Measurements from ENCODE around the gene GALE. TPM values are rescaled to one million over a fixed set of nuclear protein-coding genes. Genes with fewer than 3 reads are reported as not detected.
"Not testable (repeated sequence)": the region's sequence is repeated elsewhere in the genome, so short reads cannot be mapped to it uniquely, and the experiment has no call there.

Gene GALE
- total RNA-seq, 2 donors from 2014 or later: 9.7 to 16.0 TPM

DNA sequence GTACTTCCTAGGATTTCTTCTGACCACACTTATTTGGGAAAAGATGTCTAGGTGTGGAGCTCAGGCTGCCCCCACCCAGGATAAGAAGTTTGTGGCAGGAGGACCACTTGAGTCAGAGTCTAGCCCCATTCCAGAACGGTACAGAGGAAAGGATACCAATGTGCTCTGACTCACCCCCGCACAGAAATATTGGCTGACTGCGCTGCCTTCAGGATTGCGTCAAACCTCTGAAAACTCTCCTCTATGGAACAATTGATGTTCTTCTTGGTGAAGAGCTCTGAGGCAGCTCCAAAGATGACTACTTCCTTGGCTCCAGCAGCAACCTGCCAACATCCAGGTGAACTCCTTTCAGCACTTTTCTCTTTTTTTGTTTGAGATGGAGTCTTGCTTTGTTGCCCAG, 13.5 kb upstream of the GALE start:
- DNase-seq (no peak), ATAC-seq (no peak)
- intact Hi-C loops (cut with DNase I): no loop called here

DNA sequence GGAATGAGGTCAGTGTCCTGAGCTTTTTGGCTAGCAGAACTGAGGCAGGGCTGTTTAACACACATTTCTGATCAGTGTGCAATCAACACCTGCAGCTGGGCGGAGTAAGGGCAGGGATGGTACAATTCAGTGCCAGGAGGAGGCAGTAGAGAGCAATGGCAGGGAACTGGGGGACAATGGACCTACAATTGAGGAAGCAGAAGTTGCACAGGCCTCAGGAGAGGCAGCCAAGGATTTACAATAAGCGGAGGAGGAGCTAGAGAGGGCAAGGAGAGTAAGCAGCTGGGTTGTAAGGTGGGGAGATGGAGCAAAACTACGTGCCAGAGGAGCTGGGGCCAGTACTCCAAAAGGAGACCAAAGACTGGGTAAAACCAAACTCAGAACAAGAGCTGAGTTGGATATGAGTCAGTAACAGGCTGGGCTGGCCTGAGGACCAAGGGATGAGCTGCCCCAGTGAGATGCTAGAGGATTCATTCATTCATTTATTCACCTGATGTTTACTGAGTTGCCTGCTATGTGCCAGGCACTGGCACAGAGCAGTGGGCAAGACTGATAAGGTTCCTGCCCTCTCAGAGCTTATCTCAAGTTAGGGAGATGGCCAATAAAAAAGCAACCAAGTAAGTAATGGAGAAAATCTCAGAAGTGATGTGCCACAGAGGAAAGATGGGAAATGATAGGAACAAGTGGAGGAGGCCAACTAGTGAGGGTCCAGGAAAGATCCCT, 10.4 kb upstream of the GALE start:
- ATAC-seq: peak; percentile 51 to 78
- DNase-seq: no peak
- intact Hi-C loops (cut with DNase I): no loop called here

- intact Hi-C loops (cut with DNase I): loop anchor here in 1 of 2 donors (5.0 kb wide), 1 partner anchor 58 kb away; the partner anchor contains the start of gene FUCA1
- DNase-seq (peak; percentile 69), ATAC-seq (peak; percentile 86 to 88)
These were observed 9.2 kb upstream of the GALE start for GRCh38 chr1:23809751-23810171.

GRCh38 chr1:23807453-23807852, 6.9 kb upstream of the GALE start:
- DNase-seq: no peak
- intact Hi-C loops (cut with DNase I): loop anchor here in 1 of 2 donors (5.0 kb wide), 1 partner anchor 60 kb away; the partner anchor contains the start of gene FUCA1
- ATAC-seq: no peak

DNA sequence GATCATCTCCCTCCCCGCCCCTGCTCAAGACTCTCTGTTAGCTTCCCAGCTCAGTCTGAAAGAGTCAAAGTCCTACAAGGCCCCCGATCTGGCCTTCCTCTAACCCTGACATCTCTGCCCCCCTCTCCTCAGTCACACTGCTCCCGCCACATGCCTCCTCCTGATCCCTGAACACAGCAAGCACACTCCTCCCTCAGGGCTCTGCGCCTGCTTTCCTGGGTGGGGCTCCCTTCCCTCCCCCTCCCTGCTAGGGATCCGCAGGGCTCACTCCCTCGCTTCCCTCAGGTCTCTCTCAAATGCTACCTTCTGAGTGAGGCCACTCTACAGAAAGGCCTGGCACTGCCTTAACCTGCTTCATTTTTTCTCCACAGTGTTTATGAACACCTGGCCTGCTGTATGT, 5.7 kb upstream of the GALE start:
- intact Hi-C loops (cut with DNase I): loop anchor here in 1 of 2 donors (5.0 kb wide), 1 partner anchor 61 kb away; the partner anchor contains the start of gene FUCA1
- ATAC-seq (no peak), DNase-seq (no peak)

DNA sequence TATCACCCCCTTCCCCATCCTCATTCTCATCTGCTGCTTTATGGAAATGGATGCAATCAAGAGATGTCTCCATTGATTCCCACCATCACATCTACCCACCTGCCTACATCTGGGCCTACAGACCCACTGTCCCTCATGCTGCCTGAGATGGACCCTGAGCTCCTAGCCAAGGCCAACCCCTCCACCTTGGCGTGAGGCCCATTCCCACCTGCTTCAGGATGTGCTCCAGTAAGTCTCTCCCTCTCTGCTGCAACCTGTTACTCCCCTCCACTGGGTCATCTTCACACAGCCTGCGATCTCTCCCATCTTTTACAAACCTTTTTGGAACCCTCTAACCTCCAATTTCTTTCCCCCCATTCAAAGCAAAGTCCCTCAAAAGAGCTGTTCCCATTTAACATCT, 4.5 kb upstream of the GALE start:
- DNase-seq (no peak), ATAC-seq (no peak)
- intact Hi-C loops (cut with DNase I): loop anchor here in 1 of 2 donors (5.0 kb wide), 1 partner anchor 62 kb away; the partner anchor contains the start of gene FUCA1

DNA sequence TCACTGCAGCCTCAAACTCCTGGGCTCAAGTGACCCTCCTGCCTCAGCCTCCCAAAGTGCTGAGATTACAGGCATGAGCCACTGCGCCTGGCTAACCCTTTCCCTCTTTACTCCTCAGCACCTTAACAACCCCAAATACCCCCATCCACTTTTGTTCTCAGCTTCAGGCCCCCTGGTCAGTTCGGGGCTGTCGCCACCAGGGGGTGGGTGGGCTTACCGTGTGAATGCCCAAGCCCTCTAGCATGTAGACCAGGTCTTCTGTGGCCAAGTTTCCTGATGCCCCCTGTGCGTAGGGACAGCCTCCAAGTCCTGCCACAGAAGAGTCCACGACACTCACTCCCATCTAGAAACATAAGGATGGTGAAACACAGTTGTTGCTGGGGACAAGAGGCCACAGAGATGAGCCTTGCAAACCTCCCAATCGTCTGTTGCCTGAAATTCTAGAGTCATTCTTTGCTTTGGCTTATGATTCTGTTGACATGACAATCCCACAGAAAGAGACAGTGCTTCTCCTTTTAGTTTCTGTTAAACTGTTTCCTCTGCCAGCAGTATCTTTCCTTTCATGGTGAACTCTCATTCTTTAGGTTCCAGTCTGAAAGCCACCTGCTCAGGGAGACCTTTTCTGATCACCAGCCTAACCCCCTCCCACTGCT, 3.8 kb upstream of the GALE start:
- intact Hi-C loops (cut with DNase I): no loop called here
- ATAC-seq: no peak

GRCh38 chr1:23803674-23804073, 3.1 kb upstream of the GALE start:
- intact Hi-C loops (cut with DNase I): no loop called here
- ATAC-seq (no peak), DNase-seq (no peak)

More for the DNA sequence above, 3.8 kb upstream of the GALE start:
- DNase-seq: no peak

- DNase-seq; ATAC-seq; intact Hi-C loops (cut with DNase I): not testable (repeated sequence)
These were observed 2.3 kb upstream of the GALE start for GRCh38 chr1:23802809-23803342.

GRCh38 chr1:23801876-23802275, 1.3 kb upstream of the GALE start:
- no peak for DNase-seq
- intact Hi-C loops (cut with DNase I): no loop called here
- no peak for ATAC-seq

- DNase-seq (no peak), ATAC-seq (no peak)
- intact Hi-C loops (cut with DNase I): no loop called here
These were observed 789 bp upstream of the GALE start for GRCh38 chr1:23801338-23801748.

DNA sequence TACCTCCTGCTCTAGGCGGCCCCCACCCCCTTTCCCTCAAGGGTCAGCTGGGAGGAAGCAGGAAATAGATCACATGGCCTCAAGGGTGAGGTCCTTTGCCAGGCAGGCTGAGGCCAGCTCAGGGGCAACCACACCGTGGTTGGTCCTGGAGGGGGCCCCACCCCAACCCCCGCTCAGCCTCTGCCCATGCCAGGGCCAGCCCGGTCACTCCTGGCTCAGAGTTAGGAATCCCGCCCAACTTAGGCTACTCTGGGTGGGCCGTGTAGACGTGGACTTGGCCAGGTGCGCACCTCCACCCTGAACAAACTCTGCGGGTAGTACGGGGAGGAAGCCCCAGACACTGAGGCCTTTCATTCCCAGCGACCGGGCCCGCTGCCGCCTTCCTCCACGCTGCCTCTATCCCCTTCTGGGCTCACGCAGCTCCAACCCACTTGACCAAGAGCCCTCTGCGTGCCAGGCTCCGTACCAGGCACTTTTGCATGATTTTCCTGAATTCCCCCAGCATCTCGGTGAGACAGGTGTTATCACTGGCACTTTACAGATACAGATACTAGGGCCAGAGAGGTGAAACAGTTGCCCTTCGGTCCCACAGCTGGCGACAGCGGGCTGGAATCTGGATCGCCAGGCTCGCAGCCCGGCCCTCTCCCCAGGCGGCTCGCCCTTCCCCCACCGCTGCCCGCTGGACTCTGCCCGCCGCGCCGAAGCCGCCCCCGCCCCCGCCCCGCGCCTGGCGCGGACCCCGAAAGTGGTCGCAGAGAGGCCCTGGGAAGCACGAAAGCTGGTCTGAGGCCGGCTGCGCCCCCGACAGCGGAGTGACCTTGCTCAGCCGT, 769 bp downstream of the GALE start:
- intact Hi-C loops (cut with DNase I): no loop called here
- DNase-seq (peak; percentile 75), ATAC-seq (peak; percentile 40 to 49)

GRCh38 chr1:23799255-23799569, 1.3 kb downstream of the GALE start:
- intact Hi-C loops (cut with DNase I): no loop called here
- ATAC-seq (no peak), DNase-seq (no peak)

GRCh38 chr1:23798662-23799142, 1.9 kb downstream of the GALE start:
- ATAC-seq: no peak
- DNase-seq: no peak
- intact Hi-C loops (cut with DNase I): no loop called here

DNA sequence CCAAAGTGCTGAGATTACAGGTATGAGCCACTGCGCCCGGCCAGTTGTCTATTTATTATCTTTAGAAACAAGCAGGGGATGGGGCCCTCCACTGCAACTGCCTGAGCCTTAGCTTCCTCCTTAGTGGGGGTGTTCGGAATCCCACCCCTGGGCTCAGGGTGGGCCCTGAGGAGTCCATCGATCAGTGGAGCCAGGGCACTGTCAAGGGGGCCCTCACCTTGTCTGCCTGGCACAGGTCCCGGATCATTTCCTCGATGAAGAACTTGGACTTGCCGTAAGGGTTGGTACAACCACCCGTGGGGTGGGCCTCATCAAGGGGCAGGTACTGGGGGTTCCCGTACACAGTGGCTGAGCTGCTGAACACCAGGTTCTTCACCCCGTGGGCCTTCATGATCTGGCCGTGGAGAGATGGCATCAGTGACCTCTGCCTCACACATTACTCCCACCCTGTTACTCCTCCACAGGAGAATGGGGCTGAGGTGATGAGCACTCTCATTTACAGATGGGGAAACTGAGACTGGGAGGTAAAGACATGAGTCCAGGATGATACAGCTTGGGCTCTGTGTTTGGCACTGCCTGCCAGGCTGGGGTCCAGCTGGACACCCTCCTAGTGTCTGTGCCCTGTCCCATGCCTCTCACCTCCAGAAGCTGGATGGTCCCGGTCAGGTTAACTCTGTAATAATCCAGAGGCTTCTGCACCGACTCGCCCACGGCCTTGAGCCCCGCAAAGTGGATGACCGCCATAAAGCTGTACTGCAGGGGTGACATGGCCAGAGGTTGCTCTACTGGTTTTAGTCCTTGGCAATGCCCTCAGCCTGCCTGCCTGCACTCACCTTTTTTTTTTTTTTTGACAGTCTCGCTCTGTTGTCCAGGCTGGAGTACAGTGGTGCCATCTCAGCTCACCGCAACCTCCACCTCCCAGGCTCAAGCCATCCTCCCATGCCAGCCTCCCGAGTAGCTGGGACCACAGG, 2.8 kb downstream of the GALE start:
- DNase-seq: no peak
- intact Hi-C loops (cut with DNase I): no loop called here
- no peak for ATAC-seq

DNA sequence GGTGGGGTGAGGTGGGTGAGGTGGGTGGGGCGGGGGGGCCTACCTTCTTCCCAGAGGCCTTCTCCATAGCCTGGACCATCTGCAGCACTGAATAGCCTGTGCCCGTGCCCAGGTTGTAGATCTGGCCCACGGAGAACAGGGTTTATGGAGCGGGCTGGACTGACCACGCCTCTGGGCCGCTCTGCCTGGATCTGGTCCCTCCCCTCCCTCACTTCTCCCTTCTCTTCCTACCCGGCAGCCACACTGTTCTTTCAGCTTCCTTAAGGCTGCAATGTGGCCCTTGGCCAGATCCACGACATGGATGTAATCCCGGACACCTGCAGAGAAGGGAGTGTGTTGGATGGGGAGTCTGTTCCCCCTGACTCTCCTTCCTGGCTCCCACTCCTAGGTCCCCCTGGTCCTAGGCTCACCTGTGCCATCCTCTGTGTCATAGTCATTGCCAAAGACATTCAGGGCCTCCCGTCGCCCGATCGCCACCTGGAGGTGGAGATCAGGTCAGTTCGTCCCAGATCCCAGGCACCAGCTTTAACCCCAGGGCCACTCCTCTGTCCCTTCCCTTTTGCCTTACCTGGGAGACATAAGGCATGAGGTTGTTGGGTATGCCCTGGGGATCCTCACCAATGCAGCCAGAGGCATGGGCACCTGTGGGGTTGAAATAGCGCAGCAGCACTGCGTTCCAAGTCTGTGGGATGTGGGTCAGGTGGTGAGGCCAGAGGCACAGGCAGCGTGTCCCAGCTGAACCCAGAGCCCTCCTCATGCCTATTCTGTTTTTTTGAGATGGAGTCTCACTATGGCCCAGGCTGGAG, 3.9 kb downstream of the GALE start:
- intact Hi-C loops (cut with DNase I): no loop called here
- no peak for DNase-seq
- ATAC-seq: no peak

GRCh38 chr1:23795676-23796465, 4.7 kb downstream of the GALE start:
- intact Hi-C loops (cut with DNase I): no loop called here
- ATAC-seq (no peak), DNase-seq (no peak)

Measured in left cardiac atrium (tissue), 4 donors.